Measurements from ENCODE around the gene ASB1. TPM values are rescaled to one million over a fixed set of nuclear protein-coding genes. Genes with fewer than 3 reads are reported as not detected.
"Not testable (repeated sequence)": the region's sequence is repeated elsewhere in the genome, so short reads cannot be mapped to it uniquely, and the experiment has no call there.

The ASB1 gene
- total RNA-seq, 2 donors from 2014 or later, result 6.6 to 9.9 TPM

- no peak overlapping the region for H3K4me3 ChIP-seq
- ATAC-seq (no peak), DNase-seq (no peak)
- no peaks in the 10 kb centered on the region for H3K27me3 ChIP-seq
- H3K36me3 ChIP-seq (replicated peaks in 1 of 2; ENCODE audit: insufficient read depth in 1 of 2, low read depth in 2 of 2), result no peaks in the 10 kb centered on the region
- no peak for TF ChIP-seq CTCF (IDR thresholded peaks at IDR 0.05)
- no peak overlapping the region for H3K27ac ChIP-seq
- no peaks in the 10 kb centered on the region for H3K4me1 ChIP-seq
- no peaks in the 10 kb centered on the region for H3K9me3 ChIP-seq
- 93% methylated on average over 21 of the region's 21 CpGs for WGBS, 2 donors
- intact Hi-C loops (cut with DNase I), result no loop called here
These were observed 22.9 kb upstream of the ASB1 start for GRCh38 chr2:238403632-238404405.

GRCh38 chr2:238404406-238405216, 22.1 kb upstream of the ASB1 start:
- Histone ChIP-seq H3K4me1 (no peaks in the 10 kb centered on the region), H3K4me3 (no peak overlapping the region), H3K27ac (no peak overlapping the region), H3K27me3 (no peaks in the 10 kb centered on the region), H3K36me3 (replicated peaks in 1 of 2; ENCODE audit: insufficient read depth in 1 of 2, low read depth in 2 of 2) (no peaks in the 10 kb centered on the region), H3K9me3 (no peaks in the 10 kb centered on the region)
- TF ChIP-seq POLR2A (IDR thresholded peaks at IDR 0.05) (no peak), CTCF (IDR thresholded peaks at IDR 0.05) (no peak)
- ATAC-seq, result no peak
- intact Hi-C loops (cut with DNase I), result no loop called here
- 93% methylated on average over 19 of the region's 19 CpGs for WGBS, 2 donors
- DNase-seq, result no peak

GRCh38 chr2:238405217-238405555, 21.5 kb upstream of the ASB1 start:
- H3K27ac ChIP-seq; intact Hi-C loops (cut with DNase I); H3K36me3 ChIP-seq (replicated peaks in 1 of 2; ENCODE audit: insufficient read depth in 1 of 2, low read depth in 2 of 2); H3K4me3 ChIP-seq; H3K9me3 ChIP-seq; DNase-seq; ATAC-seq; H3K4me1 ChIP-seq; H3K27me3 ChIP-seq: not testable (repeated sequence)
- 96 to 100% methylated on average over 3 to 4 of the region's 4 CpGs for WGBS, 2 donors

GRCh38 chr2:238406221-238406997, 20.3 kb upstream of the ASB1 start:
- H3K27me3 ChIP-seq, result no peaks in the 10 kb centered on the region
- no peaks in the 10 kb centered on the region for H3K36me3 ChIP-seq (replicated peaks in 1 of 2; ENCODE audit: insufficient read depth in 1 of 2, low read depth in 2 of 2)
- ATAC-seq (no peak), DNase-seq (no peak)
- H3K27ac ChIP-seq, result no peak overlapping the region
- 84 to 100% methylated on average over 5 to 20 of the region's 20 CpGs for WGBS, 2 donors
- H3K4me3 ChIP-seq, result no peak overlapping the region
- H3K4me1 ChIP-seq, result no peaks in the 10 kb centered on the region
- TF ChIP-seq POLR2A (IDR thresholded peaks at IDR 0.05) (no peak), CTCF (IDR thresholded peaks at IDR 0.05) (no peak)
- H3K9me3 ChIP-seq, result no peaks in the 10 kb centered on the region
- intact Hi-C loops (cut with DNase I), result no loop called here

- Histone ChIP-seq H3K27me3 (no peaks in the 10 kb centered on the region), H3K36me3 (replicated peaks in 1 of 2; ENCODE audit: insufficient read depth in 1 of 2, low read depth in 2 of 2) (no peaks in the 10 kb centered on the region), H3K9me3 (no peaks in the 10 kb centered on the region), H3K27ac (no peak overlapping the region), H3K4me3 (no peak overlapping the region), H3K4me1 (no peaks in the 10 kb centered on the region)
- ATAC-seq (no peak), DNase-seq (no peak)
- no peak for TF ChIP-seq POLR2A (IDR thresholded peaks at IDR 0.05)
- no peak for TF ChIP-seq CTCF (IDR thresholded peaks at IDR 0.05)
- 79 to 85% methylated on average over 7 to 8 of the region's 8 CpGs for WGBS, 2 donors
- intact Hi-C loops (cut with DNase I), result no loop called here
These were observed 19.8 kb upstream of the ASB1 start for GRCh38 chr2:238406998-238407285.

All from body of pancreas (tissue), 4 donors.